ENCODE results near the gene ACO2.
"Not testable (repeated sequence)": the region's sequence is repeated elsewhere in the genome, so short reads cannot be mapped to it uniquely, and the experiment has no call there.

ACO2 gene

GRCh38 chr22:41468381-41469217 is at the start of gene ACO2, which contains the start of gene PHF5A:
Gene ACO2 (plus strand): TSS chr22:41469117. CDS start chr22:41469147, 30 bp downstream.
Gene PHF5A (minus strand): TSS chr22:41468692. CDS start chr22:41468653, 39 bp downstream.
- DNase-seq: peak; percentile 90

GRCh38 chr22:41425660-41426365 is 43.1 kb upstream of the ACO2 start:
- DNase-seq: no peak

GRCh38 chr22:41429232-41429950 is 39.5 kb upstream of the ACO2 start:
- no peak for DNase-seq

- no peak for DNase-seq
Observed at GRCh38 chr22:41429951-41430332, 39.0 kb upstream of the ACO2 start.

- DNase-seq: no peak
Observed at GRCh38 chr22:41431656-41432055, 37.3 kb upstream of the ACO2 start.

GRCh38 chr22:41433480-41433879 is 35.4 kb upstream of the ACO2 start:
- not testable (repeated sequence) for DNase-seq

GRCh38 chr22:41434361-41435003 is 34.4 kb upstream of the ACO2 start:
- not testable (repeated sequence) for DNase-seq

- DNase-seq: no peak
Observed at GRCh38 chr22:41435560-41435959, 33.4 kb upstream of the ACO2 start.

- DNase-seq: no peak
Observed at GRCh38 chr22:41436322-41437113, 32.4 kb upstream of the ACO2 start.

- DNase-seq: no peak
Observed at GRCh38 chr22:41437198-41437597, 31.7 kb upstream of the ACO2 start.

GRCh38 chr22:41440511-41440910 is 28.4 kb upstream of the ACO2 start:
- DNase-seq: not testable (repeated sequence)

GRCh38 chr22:41442240-41442792 is 26.6 kb upstream of the ACO2 start:
- no peak for DNase-seq

- DNase-seq: peak; percentile 88
Observed at GRCh38 chr22:41444360-41445128, 24.4 kb upstream of the ACO2 start.

GRCh38 chr22:41445129-41446056 is 23.5 kb upstream of the ACO2 start:
- DNase-seq: peak; percentile 28

GRCh38 chr22:41446057-41446501 is 22.8 kb upstream of the ACO2 start:
- peak; percentile 21 for DNase-seq

GRCh38 chr22:41446639-41447434 is 22.1 kb upstream of the ACO2 start, which contains the start of gene TOB2:
Gene TOB2 (minus strand): TSS chr22:41446801. CDS start chr22:41437345, 9,456 bp downstream.
- DNase-seq: peak; percentile 82

- DNase-seq: peak; percentile 47
Observed at GRCh38 chr22:41447435-41448188, 21.3 kb upstream of the ACO2 start.

Measured in NK-92 treated with Interleukin-12 subunit alpha and Interleukin-12 subunit beta, amount 100 ng/mL, for 24 hours (cell line).